OCI-LY3 (cell line): Measurements from ENCODE around the gene ATP5F1B.

ENCODE experiments used
- H2AFZ ChIP-seq: fragments of 200-600, 300-600 bp; shearing (Covaris generic); 2 replicates; pipeline ENCODE4 v1.6.0; 2014; ENCODE audit warnings: antibody characterized with exemption, low read depth, low read length
- H3K27ac ChIP-seq: fragments of 200-600, 300-600 bp; sonication (generic); 2 replicates; pipeline ENCODE4 v1.5.1; 2014; ENCODE audit warnings: mild to moderate bottlenecking, low read length, moderate library complexity, mixed read lengths
- H3K27me3 ChIP-seq: fragments of 200-600, 300-600 bp; sonication (generic); 2 replicates; pipeline ENCODE4 v1.6.1; 2014; ENCODE audit warnings: low read depth, low read length, mixed read lengths
- H3K36me3 ChIP-seq: fragments of 200-600, 300-600 bp; sonication (generic); replicated peaks from 2 replicates; pipeline ENCODE3; 2014; ENCODE audit warnings: low read depth, low read length, mixed read lengths
- H3K4me1 ChIP-seq: fragments of 300-600, 200-600 bp; sonication (generic); 2 replicates; pipeline ENCODE4 v1.6.1; 2014; ENCODE audit warnings: low read length, mixed read lengths
- H3K4me2 ChIP-seq: fragments of 200-600, 300-600 bp; sonication (generic); 2 replicates; pipeline ENCODE4 v1.6.1; 2014; ENCODE audit warnings: low read length, mixed read lengths
- H3K4me3 ChIP-seq: fragments of 300-600, 200-600 bp; sonication (generic); 2 replicates; pipeline ENCODE4 v1.5.1; 2014; ENCODE audit warnings: antibody characterized with exemption, mild to moderate bottlenecking, low read length, moderate library complexity
- H3K79me2 ChIP-seq: fragments of 300-600, 200-600 bp; shearing (Covaris generic); 2 replicates; pipeline ENCODE4 v1.6.1; 2014; ENCODE audit warnings: mild to moderate bottlenecking, low read length, mixed read lengths
- H3K9ac ChIP-seq: fragments of 300-600, 200-600 bp; shearing (Covaris generic); 2 replicates; pipeline ENCODE4 v1.6.0; 2014; ENCODE audit warnings: mild to moderate bottlenecking, low read length, moderate library complexity
- H3K9me3 ChIP-seq: fragments of 200-600, 300-600 bp; shearing (Covaris generic); 2 replicates; pipeline ENCODE4 v1.6.1; 2014; ENCODE audit warnings: low read length, mixed read lengths; ENCODE audit not compliant: insufficient read depth
- H4K20me1 ChIP-seq: fragments of 200-600, 300-600 bp; sonication (generic); 2 replicates; pipeline ENCODE4 v1.6.1; 2016; ENCODE audit warnings: low read length, mixed read lengths; ENCODE audit not compliant: insufficient read depth
- EZH2phosphoT487 ChIP-seq: fragments of 200-600 bp; shearing (Covaris generic); IDR thresholded peaks from 2 replicates; pipeline ENCODE4 v1.6.1; 2018; ENCODE audit warnings: antibody characterized with exemption, mixed run types, low read depth
- TF ChIP-seq, protein P1 (sequence below): fragments of 200-600, 300-600 bp; sonication (generic); IDR thresholded peaks from 2 replicates; pipeline ENCODE4 v1.5.1; 2014; ENCODE audit warnings: antibody characterized with exemption, low read length, low read depth

Gene ATP5F1B

GRCh38 chr12:56604355-56604754 is 41.4 kb downstream of the ATP5F1B start:
- Histone ChIP-seq H3K4me1 (no peaks in the 10 kb centered on the region), H4K20me1 (peaks cover 8% of the 10 kb centered on the region; the same call in 1 of the 2 replicates), H3K79me2 (no peaks in the 10 kb centered on the region; the same call in 1 of the 2 replicates)

DNA sequence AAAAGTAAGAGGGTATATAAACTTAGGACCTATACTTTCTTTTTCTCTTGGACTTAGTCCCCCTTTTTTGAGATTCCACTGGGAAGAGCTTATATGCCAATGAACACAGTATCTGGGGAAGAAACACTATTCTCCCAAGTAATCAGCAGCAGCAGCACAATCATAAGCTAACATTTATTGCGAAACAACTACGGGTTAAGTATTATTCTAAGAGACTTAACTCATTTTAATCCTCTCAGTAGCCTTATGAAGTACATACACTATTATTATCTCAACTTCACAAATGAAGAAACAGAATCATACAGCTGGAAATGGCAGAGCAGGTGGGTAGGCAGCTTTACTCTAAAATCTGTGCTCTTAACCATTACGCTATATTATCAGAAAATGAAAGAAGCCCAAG is 43.5 kb downstream of the ATP5F1B start:
- H3K27ac ChIP-seq = no peak overlapping the region
- H3K36me3 ChIP-seq = peaks cover 90% of the 10 kb centered on the region
- TF ChIP-seq EZH2phosphoT487 = no peak
- TF ChIP-seq, protein P1, sequence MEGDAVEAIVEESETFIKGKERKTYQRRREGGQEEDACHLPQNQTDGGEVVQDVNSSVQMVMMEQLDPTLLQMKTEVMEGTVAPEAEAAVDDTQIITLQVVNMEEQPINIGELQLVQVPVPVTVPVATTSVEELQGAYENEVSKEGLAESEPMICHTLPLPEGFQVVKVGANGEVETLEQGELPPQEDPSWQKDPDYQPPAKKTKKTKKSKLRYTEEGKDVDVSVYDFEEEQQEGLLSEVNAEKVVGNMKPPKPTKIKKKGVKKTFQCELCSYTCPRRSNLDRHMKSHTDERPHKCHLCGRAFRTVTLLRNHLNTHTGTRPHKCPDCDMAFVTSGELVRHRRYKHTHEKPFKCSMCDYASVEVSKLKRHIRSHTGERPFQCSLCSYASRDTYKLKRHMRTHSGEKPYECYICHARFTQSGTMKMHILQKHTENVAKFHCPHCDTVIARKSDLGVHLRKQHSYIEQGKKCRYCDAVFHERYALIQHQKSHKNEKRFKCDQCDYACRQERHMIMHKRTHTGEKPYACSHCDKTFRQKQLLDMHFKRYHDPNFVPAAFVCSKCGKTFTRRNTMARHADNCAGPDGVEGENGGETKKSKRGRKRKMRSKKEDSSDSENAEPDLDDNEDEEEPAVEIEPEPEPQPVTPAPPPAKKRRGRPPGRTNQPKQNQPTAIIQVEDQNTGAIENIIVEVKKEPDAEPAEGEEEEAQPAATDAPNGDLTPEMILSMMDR = no peak
- H3K4me2 ChIP-seq = no peak overlapping the region
- no peaks in the 10 kb centered on the region for H3K4me1 ChIP-seq
- no peak overlapping the region for H3K4me3 ChIP-seq
- H2AFZ ChIP-seq = no peak overlapping the region
- no peaks in the 10 kb centered on the region for H3K27me3 ChIP-seq
- no peaks in the 10 kb centered on the region for H3K79me2 ChIP-seq
- peaks cover 8% of the 10 kb centered on the region; the same call in 1 of the 2 replicates for H4K20me1 ChIP-seq
- H3K9me3 ChIP-seq = no peaks in the 10 kb centered on the region
- H3K9ac ChIP-seq = no peak overlapping the region

More at GRCh38 chr12:56604355-56604754, 41.4 kb downstream of the ATP5F1B start:
- Histone ChIP-seq H3K9ac (no peak overlapping the region), H3K36me3 (peaks cover 79% of the 10 kb centered on the region), H3K27ac (no peak overlapping the region), H3K4me3 (no peak overlapping the region), H3K27me3 (no peaks in the 10 kb centered on the region), H3K4me2 (no peak overlapping the region), H2AFZ (no peak overlapping the region), H3K9me3 (no peaks in the 10 kb centered on the region)
- no peak for TF ChIP-seq EZH2phosphoT487
- TF ChIP-seq, protein P1 = no peak

- Histone ChIP-seq H3K79me2 (no peaks in the 10 kb centered on the region), H2AFZ (no peak overlapping the region), H4K20me1 (peaks cover 8% of the 10 kb centered on the region; the same call in 1 of the 2 replicates), H3K36me3 (peaks cover 88% of the 10 kb centered on the region), H3K4me3 (no peak overlapping the region), H3K27me3 (no peaks in the 10 kb centered on the region), H3K27ac (no peak overlapping the region), H3K9me3 (no peaks in the 10 kb centered on the region), H3K9ac (no peak overlapping the region), H3K4me1 (no peaks in the 10 kb centered on the region), H3K4me2 (no peak overlapping the region)
- no peak for TF ChIP-seq EZH2phosphoT487
- TF ChIP-seq, protein P1 = peak; percentile 37
Measured at GRCh38 chr12:56601503-56601902, 44.3 kb downstream of the ATP5F1B start.

DNA sequence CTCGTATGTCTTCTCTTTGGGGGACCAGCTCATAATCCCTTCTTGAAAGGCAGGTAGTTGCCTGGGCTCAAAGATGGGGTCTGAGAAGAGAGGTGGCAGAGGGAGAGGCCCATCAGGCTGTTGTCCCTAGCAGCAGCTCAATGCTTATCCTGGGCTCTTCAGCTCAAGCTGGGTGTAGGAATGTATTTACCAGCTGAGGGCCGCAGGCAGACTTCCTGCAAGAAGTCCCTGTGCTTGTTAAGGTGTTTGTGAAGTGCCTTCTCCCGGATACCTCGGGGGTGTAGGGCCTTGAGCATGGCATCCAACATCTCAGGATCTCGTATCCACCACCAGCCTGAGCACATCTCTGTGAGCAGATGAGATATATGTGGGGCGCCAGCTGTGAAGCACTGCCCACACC is 45.0 kb downstream of the ATP5F1B start:
- H3K36me3 ChIP-seq = peaks cover 81% of the 10 kb centered on the region
- no peaks in the 10 kb centered on the region for H3K27me3 ChIP-seq
- H3K9me3 ChIP-seq = no peaks in the 10 kb centered on the region
- peaks cover 8% of the 10 kb centered on the region; the same call in 1 of the 2 replicates for H4K20me1 ChIP-seq
- H3K4me2 ChIP-seq = no peak overlapping the region
- no peaks in the 10 kb centered on the region for H3K4me1 ChIP-seq
- H3K27ac ChIP-seq = no peak overlapping the region
- H3K9ac ChIP-seq = no peak overlapping the region
- no peaks in the 10 kb centered on the region for H3K79me2 ChIP-seq
- H2AFZ ChIP-seq = no peak overlapping the region
- no peak for TF ChIP-seq EZH2phosphoT487
- TF ChIP-seq, protein P1 = no peak
- H3K4me3 ChIP-seq = no peak overlapping the region
